NCI-H1930 (cell line): ENCODE results near the gene KDM1A.

Source experiments
- DNase-seq, 2 experiments: peaks; one replicate each; lab custom pipeline; 2025; lab: John Stamatoyannopoulos, UW

The KDM1A gene

GRCh38 chr1:23110391-23110790 is 91.1 kb downstream of the KDM1A start:
- DNase-seq, result no peak

- DNase-seq, result no peak
These were observed 92.6 kb downstream of the KDM1A start for GRCh38 chr1:23111600-23112535.

- DNase-seq, result no peak
These were observed 95.3 kb downstream of the KDM1A start for GRCh38 chr1:23114424-23115079.

GRCh38 chr1:23116216-23116836 is 97.1 kb downstream of the KDM1A start:
- no peak for DNase-seq

- no peak for DNase-seq
These were observed 97.8 kb downstream of the KDM1A start for GRCh38 chr1:23116921-23117699.

- no peak for DNase-seq
These were observed 99.1 kb downstream of the KDM1A start for GRCh38 chr1:23118407-23118806.

GRCh38 chr1:23118957-23119792 is 99.9 kb downstream of the KDM1A start:
- DNase-seq, result no peak

- DNase-seq, result no peak
These were observed 101.1 kb downstream of the KDM1A start for GRCh38 chr1:23120383-23120782.

- no peak for DNase-seq
These were observed 102.9 kb downstream of the KDM1A start for GRCh38 chr1:23122023-23122748.

- no peak for DNase-seq
These were observed 103.5 kb downstream of the KDM1A start for GRCh38 chr1:23122796-23123195.

- no peak for DNase-seq
These were observed 104.3 kb downstream of the KDM1A start for GRCh38 chr1:23123528-23123927.

- DNase-seq, result no peak
These were observed 105.2 kb downstream of the KDM1A start for GRCh38 chr1:23124259-23125026.

- DNase-seq, result no peak
These were observed 106.2 kb downstream of the KDM1A start for GRCh38 chr1:23125489-23125888.

GRCh38 chr1:23126200-23126599 is 106.9 kb downstream of the KDM1A start:
- DNase-seq, result no peak

- no peak for DNase-seq
These were observed 107.5 kb downstream of the KDM1A start for GRCh38 chr1:23126801-23127200.

- no peak for DNase-seq
These were observed 110.6 kb downstream of the KDM1A start for GRCh38 chr1:23129846-23130245.

- no peak for DNase-seq
These were observed 112.8 kb downstream of the KDM1A start for GRCh38 chr1:23132033-23132432.
